Panc1 (cell line): ENCODE measurements around the gene P3H3. TPM values are rescaled to one million over a fixed set of nuclear protein-coding genes. Genes with fewer than 3 reads are reported as not detected.

Source experiments
- ATAC-seq: fragments of 200-7000 bp; cut with Tn5 transposase; 2 replicates; pipeline ENCODE4 v1.9.1; 2020; ENCODE audit warnings: mild to moderate bottlenecking, moderate library complexity
- BruUV-seq: library from RNA; stranded (reverse); fragments of 400-500 nt; replicated peaks from 2 replicates; lab custom pipeline; 2021; lab: Mats Ljungman, UMichigan
- CTCF ChIA-PET: fragments of 300-600 bp; sonication (Branson Sonifier 250); formaldehyde crosslinking; loops from one replicate; lab custom pipeline; 2022; ENCODE audit warnings: antibody characterized with exemption; lab: Charles Lee
- POLR2A ChIA-PET: fragments of 300-600 bp; sonication (Branson Sonifier 250); formaldehyde crosslinking; loops from one replicate; lab custom pipeline; 2022; ENCODE audit warnings: antibody characterized with exemption; lab: Charles Lee
- DNase-seq: peaks from one replicate; pipeline ENCODE4 v3.0.0-alpha.2; 2010; ENCODE audit warnings: low read depth, low spot score
- H3K27ac ChIP-seq: 2 replicates; pipeline ENCODE4 v1.5.1; 2011; ENCODE audit warnings: mild to moderate bottlenecking, low read length, inconsistent platforms
- H3K27me3 ChIP-seq: fragments of 200-500 bp; sonication (Bioruptor generic); 2 replicates; pipeline ENCODE4 v1.6.0; 2014; ENCODE audit warnings: low read length, inconsistent platforms; ENCODE audit not compliant: control insufficient read depth, insufficient read depth
- H3K36me3 ChIP-seq: fragments of 200-500 bp; sonication (Bioruptor generic); 2 replicates; pipeline ENCODE4 v1.5.1; 2014; ENCODE audit warnings: inconsistent platforms, mild to moderate bottlenecking, low read length, moderate library complexity; ENCODE audit not compliant: control insufficient read depth, insufficient read depth
- H3K4me1 ChIP-seq: 2 replicates; pipeline ENCODE4 v1.5.1; 2011; ENCODE audit warnings: inconsistent platforms, mild to moderate bottlenecking, low read length, moderate library complexity; ENCODE audit not compliant: control insufficient read depth, insufficient read depth
- H3K4me3 ChIP-seq, 2 experiments: 2 replicates each; pipeline ENCODE4 v1.5.1; 2011 to 2012; ENCODE audit warnings: low read depth in 2 of 2, low read length in 2 of 2, mild to moderate bottlenecking in 2 of 2, inconsistent platforms in 1 of 2, moderate library complexity in 1 of 2
- H3K9me3 ChIP-seq: fragments of 200-500 bp; sonication (Bioruptor generic); 2 replicates; pipeline ENCODE4 v1.5.1; 2014; ENCODE audit warnings: low read depth, mild to moderate bottlenecking, inconsistent platforms, low read length, moderate library complexity; ENCODE audit not compliant: control insufficient read depth, insufficient read depth
- POLR2AphosphoS5 ChIP-seq: IDR thresholded peaks from 2 replicates; pipeline ENCODE4 v1.6.1; 2012; ENCODE audit warnings: mild to moderate bottlenecking, low read depth, low read length, moderate library complexity
- SIN3A ChIP-seq: IDR thresholded peaks from 2 replicates; pipeline ENCODE4 v1.6.1; 2012; ENCODE audit warnings: low read depth, mild to moderate bottlenecking, low read length, moderate library complexity, borderline replicate concordance; ENCODE audit not compliant: insufficient read depth
- TCF7L2 ChIP-seq: IDR thresholded peaks from 2 replicates; pipeline ENCODE4 v1.6.1; 2011; ENCODE audit warnings: mild to moderate bottlenecking, low read depth, low read length, inconsistent platforms
- in situ Hi-C: cut with HindIII; loops from 2 replicates; pipeline ENCODE4 v1.10.0; 2016; ENCODE audit warnings: low sequenced_read_pairs, low pct_unique_long_range_greater_than_20kb
- intact Hi-C: fragments of 100-400 bp; cut with micrococcal nuclease; formaldehyde crosslinking; loops from one replicate; pipeline ENCODE4 v1.10.0; 2022; ENCODE audit not compliant: unreplicated experiment
- total RNA-seq: library from RNA; stranded (reverse); gene quantifications from one replicate; pipeline ENCODE4 v1.2.1, GENCODE V29; 2021; ENCODE audit not compliant: unreplicated experiment
- TF ChIP-seq, protein P1 (sequence below): fragments of 450-650 bp; IDR thresholded peaks from 2 replicates; pipeline ENCODE4 v1.5.1; 2017; ENCODE audit warnings: mild to moderate bottlenecking
- TF ChIP-seq, protein P2 (sequence below), 2 experiments: IDR thresholded peaks; 2 replicates each; pipeline ENCODE4 v1.6.1; 2011 to 2012; ENCODE audit warnings: low read depth in 2 of 2, control low read depth in 1 of 2, low read length in 1 of 2, mild to moderate bottlenecking in 1 of 2, moderate library complexity in 1 of 2; ENCODE audit not compliant: insufficient read depth in 1 of 2

The P3H3 gene
- total RNA-seq, 1 experiment from 2014 or later = 11.0 TPM

DNA sequence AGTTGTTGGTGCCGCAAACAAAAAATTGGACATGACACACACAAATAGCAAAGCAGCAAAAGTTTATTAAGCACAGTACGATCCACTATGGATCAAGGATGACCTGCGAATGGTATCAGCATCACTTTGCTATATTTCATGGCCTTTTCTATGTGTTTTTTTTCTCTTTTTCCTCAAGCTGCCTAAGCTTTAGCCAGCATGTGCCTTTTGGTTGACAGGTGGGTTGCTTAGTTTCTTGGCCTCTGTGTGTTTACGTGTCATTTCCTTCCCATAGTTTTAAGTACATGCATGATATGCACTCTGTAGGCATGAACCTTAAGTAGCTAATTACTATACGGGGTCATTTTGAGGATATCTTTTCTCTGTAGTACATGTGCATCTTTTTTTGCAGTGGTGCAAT lies 29.1 kb upstream of the P3H3 start:
- BruUV-seq = no TSS peak
- intact Hi-C loops (no loop called here), in situ Hi-C loops (no loop called here)
- no peaks in the 10 kb centered on the region for H3K36me3 ChIP-seq
- H3K9me3 ChIP-seq = no peaks in the 10 kb centered on the region
- no peaks in the 10 kb centered on the region for H3K27me3 ChIP-seq
- ChIA-PET CTCF (no interaction called here), POLR2A (interaction anchor here (0.6 kb wide), 1 partner anchor 67 kb away, joined by 14 read pairs; no protein-coding TSS in a partner anchor)
- no peak overlapping the region for H3K4me3 ChIP-seq
- no peaks in the 10 kb centered on the region for H3K4me1 ChIP-seq
- TF ChIP-seq, protein P1, sequence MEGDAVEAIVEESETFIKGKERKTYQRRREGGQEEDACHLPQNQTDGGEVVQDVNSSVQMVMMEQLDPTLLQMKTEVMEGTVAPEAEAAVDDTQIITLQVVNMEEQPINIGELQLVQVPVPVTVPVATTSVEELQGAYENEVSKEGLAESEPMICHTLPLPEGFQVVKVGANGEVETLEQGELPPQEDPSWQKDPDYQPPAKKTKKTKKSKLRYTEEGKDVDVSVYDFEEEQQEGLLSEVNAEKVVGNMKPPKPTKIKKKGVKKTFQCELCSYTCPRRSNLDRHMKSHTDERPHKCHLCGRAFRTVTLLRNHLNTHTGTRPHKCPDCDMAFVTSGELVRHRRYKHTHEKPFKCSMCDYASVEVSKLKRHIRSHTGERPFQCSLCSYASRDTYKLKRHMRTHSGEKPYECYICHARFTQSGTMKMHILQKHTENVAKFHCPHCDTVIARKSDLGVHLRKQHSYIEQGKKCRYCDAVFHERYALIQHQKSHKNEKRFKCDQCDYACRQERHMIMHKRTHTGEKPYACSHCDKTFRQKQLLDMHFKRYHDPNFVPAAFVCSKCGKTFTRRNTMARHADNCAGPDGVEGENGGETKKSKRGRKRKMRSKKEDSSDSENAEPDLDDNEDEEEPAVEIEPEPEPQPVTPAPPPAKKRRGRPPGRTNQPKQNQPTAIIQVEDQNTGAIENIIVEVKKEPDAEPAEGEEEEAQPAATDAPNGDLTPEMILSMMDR = no peak
- no peak for ATAC-seq
- no peak overlapping the region for H3K27ac ChIP-seq
- no peak for DNase-seq

DNA sequence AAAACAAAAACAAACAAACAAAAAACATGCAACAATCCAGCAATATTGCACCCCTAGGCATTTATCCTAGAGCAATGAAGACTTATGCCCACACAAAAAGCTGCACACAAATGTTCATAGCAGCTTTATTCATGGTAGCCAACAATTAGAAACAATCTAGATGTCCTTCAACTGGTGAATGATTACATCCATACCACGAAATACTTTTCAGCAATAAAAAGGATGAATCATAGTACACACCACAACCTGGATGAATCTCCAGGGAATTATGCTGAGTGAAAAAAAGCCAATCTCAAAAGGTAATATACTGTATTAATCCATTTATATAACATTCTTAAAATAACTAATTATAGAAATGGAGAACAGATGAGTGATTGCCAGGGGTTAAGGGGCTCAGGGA lies 21.0 kb upstream of the P3H3 start:
- no peaks in the 10 kb centered on the region for H3K4me1 ChIP-seq
- POLR2A ChIA-PET = interaction anchor here (1.2 kb wide), 1 partner anchor 14 kb away, joined by 7 read pairs; no protein-coding TSS in a partner anchor
- TF ChIP-seq, protein P1 = no peak
- TF ChIP-seq, protein P2, sequence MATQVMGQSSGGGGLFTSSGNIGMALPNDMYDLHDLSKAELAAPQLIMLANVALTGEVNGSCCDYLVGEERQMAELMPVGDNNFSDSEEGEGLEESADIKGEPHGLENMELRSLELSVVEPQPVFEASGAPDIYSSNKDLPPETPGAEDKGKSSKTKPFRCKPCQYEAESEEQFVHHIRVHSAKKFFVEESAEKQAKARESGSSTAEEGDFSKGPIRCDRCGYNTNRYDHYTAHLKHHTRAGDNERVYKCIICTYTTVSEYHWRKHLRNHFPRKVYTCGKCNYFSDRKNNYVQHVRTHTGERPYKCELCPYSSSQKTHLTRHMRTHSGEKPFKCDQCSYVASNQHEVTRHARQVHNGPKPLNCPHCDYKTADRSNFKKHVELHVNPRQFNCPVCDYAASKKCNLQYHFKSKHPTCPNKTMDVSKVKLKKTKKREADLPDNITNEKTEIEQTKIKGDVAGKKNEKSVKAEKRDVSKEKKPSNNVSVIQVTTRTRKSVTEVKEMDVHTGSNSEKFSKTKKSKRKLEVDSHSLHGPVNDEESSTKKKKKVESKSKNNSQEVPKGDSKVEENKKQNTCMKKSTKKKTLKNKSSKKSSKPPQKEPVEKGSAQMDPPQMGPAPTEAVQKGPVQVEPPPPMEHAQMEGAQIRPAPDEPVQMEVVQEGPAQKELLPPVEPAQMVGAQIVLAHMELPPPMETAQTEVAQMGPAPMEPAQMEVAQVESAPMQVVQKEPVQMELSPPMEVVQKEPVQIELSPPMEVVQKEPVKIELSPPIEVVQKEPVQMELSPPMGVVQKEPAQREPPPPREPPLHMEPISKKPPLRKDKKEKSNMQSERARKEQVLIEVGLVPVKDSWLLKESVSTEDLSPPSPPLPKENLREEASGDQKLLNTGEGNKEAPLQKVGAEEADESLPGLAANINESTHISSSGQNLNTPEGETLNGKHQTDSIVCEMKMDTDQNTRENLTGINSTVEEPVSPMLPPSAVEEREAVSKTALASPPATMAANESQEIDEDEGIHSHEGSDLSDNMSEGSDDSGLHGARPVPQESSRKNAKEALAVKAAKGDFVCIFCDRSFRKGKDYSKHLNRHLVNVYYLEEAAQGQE (IDR thresholded peaks at IDR 0.05; ENCODE audit: insufficient read depth in 1 of 2, low read depth in 2 of 2, low read length in 1 of 2) = no peak
- no peak overlapping the region for H3K4me3 ChIP-seq
- no TSS peak for BruUV-seq
- no peaks in the 10 kb centered on the region for H3K27me3 ChIP-seq
- no peaks in the 10 kb centered on the region for H3K9me3 ChIP-seq
- no peak overlapping the region for H3K27ac ChIP-seq
- no peaks in the 10 kb centered on the region for H3K36me3 ChIP-seq
- ATAC-seq (no peak), DNase-seq (no peak)
- CTCF ChIA-PET = no interaction called here
- in situ Hi-C loops = no loop called here
- intact Hi-C loops = no loop called here

DNA sequence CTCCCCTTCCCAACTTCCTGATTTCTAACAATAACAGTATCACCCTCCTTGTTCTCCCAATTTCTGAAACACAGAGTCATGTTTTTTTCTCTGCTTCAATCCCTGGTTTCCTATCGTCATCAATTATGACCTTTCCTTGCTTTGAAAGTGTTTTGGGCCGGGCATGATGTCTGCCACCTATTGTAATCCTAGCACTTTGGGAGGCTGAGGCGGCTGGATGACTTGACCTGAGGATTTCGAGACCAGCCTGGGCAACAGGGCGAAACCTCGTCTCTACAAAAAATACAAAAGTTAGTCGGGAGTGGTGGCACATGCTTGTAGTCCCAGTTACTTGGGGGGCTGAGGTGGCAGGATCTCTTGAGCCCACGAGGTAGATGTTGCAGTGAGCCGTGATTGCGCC lies 19.2 kb upstream of the P3H3 start:
- no peaks in the 10 kb centered on the region for H3K9me3 ChIP-seq
- in situ Hi-C loops = no loop called here
- intact Hi-C loops = no loop called here
- no peaks in the 10 kb centered on the region for H3K4me1 ChIP-seq
- H3K36me3 ChIP-seq = no peaks in the 10 kb centered on the region
- H3K27me3 ChIP-seq = no peaks in the 10 kb centered on the region
- TF ChIP-seq TCF7L2 (no peak), POLR2AphosphoS5 (no peak), SIN3A (no peak)
- TF ChIP-seq, protein P2 (IDR thresholded peaks at IDR 0.05; ENCODE audit: insufficient read depth in 1 of 2, low read depth in 2 of 2, low read length in 1 of 2) = no peak
- TF ChIP-seq, protein P1 = no peak
- ChIA-PET POLR2A (no interaction called here), CTCF (no interaction called here)
- no peak overlapping the region for H3K27ac ChIP-seq
- BruUV-seq = no TSS peak
- ATAC-seq (no peak), DNase-seq (no peak)
- H3K4me3 ChIP-seq = no peak overlapping the region
